ENCODE data around the gene DGKH.

Gene DGKH

GRCh38 chr13:42173789-42174343 lies 125.4 kb downstream of the DGKH start:
- Histone ChIP-seq H3K9me3 (ENCODE audit: control insufficient read depth in 1 of 2, low read length in 2 of 2) (no peaks in the 10 kb centered on the region), H3K4me3 (ENCODE audit: low read depth in 1 of 2, low read length in 2 of 2) (no peak overlapping the region), H3K4me1 (ENCODE audit: control insufficient read depth in 1 of 2, insufficient read depth in 2 of 2, low read length in 2 of 2) (no peaks in the 10 kb centered on the region), H3K9ac (ENCODE audit: low read depth in 1 of 2, low read length in 2 of 2) (no peak overlapping the region), H3K36me3 (ENCODE audit: control insufficient read depth in 1 of 2, insufficient read depth in 2 of 2, low read length in 2 of 2) (peaks cover 0 to 19% of the 10 kb centered on the region in 2 donors), H3K27ac (ENCODE audit: low read depth, low read length) (no peak overlapping the region), H3K27me3 (ENCODE audit: control insufficient read depth in 1 of 2, insufficient read depth in 2 of 2, low read length in 2 of 2) (no peaks in the 10 kb centered on the region)

GRCh38 chr13:42174344-42175162 lies 126.1 kb downstream of the DGKH start:
- Histone ChIP-seq H3K4me1 (ENCODE audit: control insufficient read depth in 1 of 2, insufficient read depth in 2 of 2, low read length in 2 of 2) (no peaks in the 10 kb centered on the region), H3K27ac (ENCODE audit: low read depth, low read length) (no peak overlapping the region)

GRCh38 chr13:42176294-42176693 lies 127.8 kb downstream of the DGKH start:
- no peak overlapping the region for H3K27ac ChIP-seq (ENCODE audit: low read depth, low read length)
- no peak overlapping the region for H3K9ac ChIP-seq (ENCODE audit: low read depth in 1 of 2, low read length in 2 of 2)
- H3K27me3 ChIP-seq (ENCODE audit: control insufficient read depth in 1 of 2, insufficient read depth in 2 of 2, low read length in 2 of 2) = no peaks in the 10 kb centered on the region
- H3K9me3 ChIP-seq (ENCODE audit: control insufficient read depth in 1 of 2, low read length in 2 of 2) = no peaks in the 10 kb centered on the region
- peaks cover 0 to 21% of the 10 kb centered on the region in 2 donors for H3K36me3 ChIP-seq (ENCODE audit: control insufficient read depth in 1 of 2, insufficient read depth in 2 of 2, low read length in 2 of 2)
- H3K4me1 ChIP-seq (ENCODE audit: control insufficient read depth in 1 of 2, insufficient read depth in 2 of 2, low read length in 2 of 2) = no peaks in the 10 kb centered on the region
- no peak overlapping the region for H3K4me3 ChIP-seq (ENCODE audit: low read depth in 1 of 2, low read length in 2 of 2)

More at GRCh38 chr13:42174344-42175162, 126.1 kb downstream of the DGKH start:
- Histone ChIP-seq H3K27me3 (ENCODE audit: control insufficient read depth in 1 of 2, insufficient read depth in 2 of 2, low read length in 2 of 2) (no peaks in the 10 kb centered on the region), H3K9me3 (ENCODE audit: control insufficient read depth in 1 of 2, low read length in 2 of 2) (no peaks in the 10 kb centered on the region), H3K4me3 (ENCODE audit: low read depth in 1 of 2, low read length in 2 of 2) (no peak overlapping the region), H3K36me3 (ENCODE audit: control insufficient read depth in 1 of 2, insufficient read depth in 2 of 2, low read length in 2 of 2) (peaks cover 0 to 17% of the 10 kb centered on the region in 2 donors), H3K9ac (ENCODE audit: low read depth in 1 of 2, low read length in 2 of 2) (no peak overlapping the region)

- Histone ChIP-seq H3K27me3 (ENCODE audit: control insufficient read depth in 1 of 2, insufficient read depth in 2 of 2, low read length in 2 of 2) (no peaks in the 10 kb centered on the region), H3K27ac (ENCODE audit: low read depth, low read length) (no peak overlapping the region), H3K4me3 (ENCODE audit: low read depth in 1 of 2, low read length in 2 of 2) (no peak overlapping the region), H3K4me1 (ENCODE audit: control insufficient read depth in 1 of 2, insufficient read depth in 2 of 2, low read length in 2 of 2) (no peaks in the 10 kb centered on the region), H3K9me3 (ENCODE audit: control insufficient read depth in 1 of 2, low read length in 2 of 2) (no peaks in the 10 kb centered on the region), H3K36me3 (ENCODE audit: control insufficient read depth in 1 of 2, insufficient read depth in 2 of 2, low read length in 2 of 2) (peaks cover 0 to 24% of the 10 kb centered on the region in 2 donors), H3K9ac (ENCODE audit: low read depth in 1 of 2, low read length in 2 of 2) (no peak overlapping the region)
Measured at GRCh38 chr13:42177189-42177588, 128.7 kb downstream of the DGKH start.

GRCh38 chr13:42181381-42181953 lies 133.0 kb downstream of the DGKH start:
- Histone ChIP-seq H3K4me3 (ENCODE audit: low read depth in 1 of 2, low read length in 2 of 2) (no peak overlapping the region), H3K9ac (ENCODE audit: low read depth in 1 of 2, low read length in 2 of 2) (no peak overlapping the region), H3K4me1 (ENCODE audit: control insufficient read depth in 1 of 2, insufficient read depth in 2 of 2, low read length in 2 of 2) (no peaks in the 10 kb centered on the region), H3K36me3 (ENCODE audit: control insufficient read depth in 1 of 2, insufficient read depth in 2 of 2, low read length in 2 of 2) (peaks cover 0 to 18% of the 10 kb centered on the region in 2 donors), H3K27ac (ENCODE audit: low read depth, low read length) (no peak overlapping the region), H3K9me3 (ENCODE audit: control insufficient read depth in 1 of 2, low read length in 2 of 2) (no peaks in the 10 kb centered on the region), H3K27me3 (ENCODE audit: control insufficient read depth in 1 of 2, insufficient read depth in 2 of 2, low read length in 2 of 2) (no peaks in the 10 kb centered on the region)

GRCh38 chr13:42189061-42189460 lies 140.6 kb downstream of the DGKH start:
- H3K4me1 ChIP-seq (ENCODE audit: control insufficient read depth in 1 of 2, insufficient read depth in 2 of 2, low read length in 2 of 2) = no peaks in the 10 kb centered on the region
- no peaks in the 10 kb centered on the region for H3K9me3 ChIP-seq (ENCODE audit: control insufficient read depth in 1 of 2, low read length in 2 of 2)
- no peak overlapping the region for H3K9ac ChIP-seq (ENCODE audit: low read depth in 1 of 2, low read length in 2 of 2)
- no peak overlapping the region for H3K27ac ChIP-seq (ENCODE audit: low read depth, low read length)
- peaks cover 5 to 13% of the 10 kb centered on the region in 2 donors for H3K36me3 ChIP-seq (ENCODE audit: control insufficient read depth in 1 of 2, insufficient read depth in 2 of 2, low read length in 2 of 2)
- no peaks in the 10 kb centered on the region for H3K27me3 ChIP-seq (ENCODE audit: control insufficient read depth in 1 of 2, insufficient read depth in 2 of 2, low read length in 2 of 2)
- H3K4me3 ChIP-seq (ENCODE audit: low read depth in 1 of 2, low read length in 2 of 2) = no peak overlapping the region

GRCh38 chr13:42190529-42190928 lies 142.1 kb downstream of the DGKH start:
- Histone ChIP-seq H3K4me3 (ENCODE audit: low read depth in 1 of 2, low read length in 2 of 2) (no peak overlapping the region), H3K9me3 (ENCODE audit: control insufficient read depth in 1 of 2, low read length in 2 of 2) (no peaks in the 10 kb centered on the region), H3K9ac (ENCODE audit: low read depth in 1 of 2, low read length in 2 of 2) (no peak overlapping the region), H3K27ac (ENCODE audit: low read depth, low read length) (no peak overlapping the region), H3K36me3 (ENCODE audit: control insufficient read depth in 1 of 2, insufficient read depth in 2 of 2, low read length in 2 of 2) (peaks cover 5 to 16% of the 10 kb centered on the region in 2 donors), H3K27me3 (ENCODE audit: control insufficient read depth in 1 of 2, insufficient read depth in 2 of 2, low read length in 2 of 2) (no peaks in the 10 kb centered on the region), H3K4me1 (ENCODE audit: control insufficient read depth in 1 of 2, insufficient read depth in 2 of 2, low read length in 2 of 2) (no peaks in the 10 kb centered on the region)

- Histone ChIP-seq H3K9me3 (ENCODE audit: control insufficient read depth in 1 of 2, low read length in 2 of 2) (no peaks in the 10 kb centered on the region), H3K36me3 (ENCODE audit: control insufficient read depth in 1 of 2, insufficient read depth in 2 of 2, low read length in 2 of 2) (peaks cover 8 to 29% of the 10 kb centered on the region in 2 donors), H3K4me1 (ENCODE audit: control insufficient read depth in 1 of 2, insufficient read depth in 2 of 2, low read length in 2 of 2) (no peaks in the 10 kb centered on the region), H3K9ac (ENCODE audit: low read depth in 1 of 2, low read length in 2 of 2) (no peak overlapping the region), H3K27me3 (ENCODE audit: control insufficient read depth in 1 of 2, insufficient read depth in 2 of 2, low read length in 2 of 2) (no peaks in the 10 kb centered on the region), H3K27ac (ENCODE audit: low read depth, low read length) (no peak overlapping the region), H3K4me3 (ENCODE audit: low read depth in 1 of 2, low read length in 2 of 2) (no peak overlapping the region)
Measured at GRCh38 chr13:42211704-42212464, 163.4 kb downstream of the DGKH start.

- H3K9me3 ChIP-seq (ENCODE audit: control insufficient read depth in 1 of 2, low read length in 2 of 2) = no peaks in the 10 kb centered on the region
- H3K27me3 ChIP-seq (ENCODE audit: control insufficient read depth in 1 of 2, insufficient read depth in 2 of 2, low read length in 2 of 2) = no peaks in the 10 kb centered on the region
- no peaks in the 10 kb centered on the region for H3K4me1 ChIP-seq (ENCODE audit: control insufficient read depth in 1 of 2, insufficient read depth in 2 of 2, low read length in 2 of 2)
- H3K4me3 ChIP-seq (ENCODE audit: low read depth in 1 of 2, low read length in 2 of 2) = no peak overlapping the region
- H3K27ac ChIP-seq (ENCODE audit: low read depth, low read length) = no peak overlapping the region
- H3K36me3 ChIP-seq (ENCODE audit: control insufficient read depth in 1 of 2, insufficient read depth in 2 of 2, low read length in 2 of 2) = peaks cover 8 to 24% of the 10 kb centered on the region in 2 donors
- no peak overlapping the region for H3K9ac ChIP-seq (ENCODE audit: low read depth in 1 of 2, low read length in 2 of 2)
Measured at GRCh38 chr13:42214446-42214845, 166.0 kb downstream of the DGKH start.
